Measurements from ENCODE around the gene PTGS1.
A peak's percentile ranks its signal among the peaks of the same experiment; 100 is the strongest.
"Not testable (repeated sequence)": the region's sequence is repeated elsewhere in the genome, so short reads cannot be mapped to it uniquely, and the experiment has no call there.

Gene PTGS1

DNA sequence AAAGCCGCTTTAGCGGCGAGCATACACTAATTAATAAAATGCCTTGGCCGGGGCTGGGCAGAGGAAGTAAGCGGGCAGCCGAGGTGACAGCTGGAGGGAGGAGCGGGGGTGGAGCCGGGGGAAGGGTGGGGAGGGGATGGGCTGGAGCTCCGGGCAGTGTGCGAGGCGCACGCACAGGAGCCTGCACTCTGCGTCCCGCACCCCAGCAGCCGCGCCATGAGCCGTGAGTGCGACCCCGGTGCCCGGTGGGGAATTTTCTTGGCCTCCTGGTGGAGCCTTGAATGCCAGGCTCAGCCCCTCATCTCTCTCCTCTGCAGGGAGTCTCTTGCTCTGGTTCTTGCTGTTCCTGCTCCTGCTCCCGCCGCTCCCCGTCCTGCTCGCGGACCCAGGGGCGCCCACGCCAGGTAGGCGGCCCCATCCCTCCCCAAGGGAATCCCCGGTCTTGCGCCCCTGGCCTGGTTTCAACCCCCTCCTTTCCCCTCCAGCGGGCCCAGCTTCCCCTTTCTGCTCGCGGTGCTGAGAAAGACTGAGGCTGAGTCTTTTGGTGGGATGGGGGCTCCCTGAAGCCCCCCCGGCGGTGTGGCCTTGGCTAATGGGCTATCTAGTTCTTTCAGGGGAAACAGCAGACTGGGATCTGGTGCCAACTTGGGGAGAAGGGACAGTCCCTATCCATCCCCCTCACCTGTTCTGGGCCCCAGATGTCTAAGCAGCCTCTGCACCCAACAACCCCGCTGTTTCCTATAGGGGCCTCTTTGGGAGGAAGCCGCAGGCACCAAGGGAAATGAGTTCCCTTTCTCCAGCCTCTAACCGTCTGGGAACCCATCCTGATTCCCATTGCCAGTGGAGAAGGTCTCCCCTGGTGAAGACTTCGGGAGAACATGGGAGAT, at the start of gene PTGS1:
Gene PTGS1 (plus strand): TSS at position 156 of the 887 bp plus-strand sequence. CDS start 61 bp downstream, at position 217.
- DNase-seq (ENCODE audit: low spot score), result peak; percentile 46

DNA sequence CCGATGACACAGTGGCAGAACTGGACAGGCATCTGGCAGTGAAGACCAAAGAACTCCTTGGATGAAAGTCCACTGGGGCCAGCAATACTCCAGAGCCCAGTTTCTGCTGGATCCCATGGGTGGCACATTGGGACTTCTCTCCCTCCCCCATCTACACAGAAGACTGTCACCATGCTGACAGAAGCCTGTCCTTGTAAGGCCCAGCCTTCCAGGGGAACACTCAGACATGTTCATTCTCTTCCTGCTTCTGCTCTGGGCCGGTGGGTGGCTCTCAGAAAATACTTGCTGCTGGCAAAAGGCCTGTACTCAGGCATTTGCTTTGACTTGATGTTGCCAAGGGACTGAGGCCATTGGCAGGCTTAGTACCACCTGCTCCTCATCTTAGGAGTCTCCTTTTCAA, 48.3 kb upstream of the PTGS1 start:
- DNase-seq (ENCODE audit: low spot score), result no peak

DNA sequence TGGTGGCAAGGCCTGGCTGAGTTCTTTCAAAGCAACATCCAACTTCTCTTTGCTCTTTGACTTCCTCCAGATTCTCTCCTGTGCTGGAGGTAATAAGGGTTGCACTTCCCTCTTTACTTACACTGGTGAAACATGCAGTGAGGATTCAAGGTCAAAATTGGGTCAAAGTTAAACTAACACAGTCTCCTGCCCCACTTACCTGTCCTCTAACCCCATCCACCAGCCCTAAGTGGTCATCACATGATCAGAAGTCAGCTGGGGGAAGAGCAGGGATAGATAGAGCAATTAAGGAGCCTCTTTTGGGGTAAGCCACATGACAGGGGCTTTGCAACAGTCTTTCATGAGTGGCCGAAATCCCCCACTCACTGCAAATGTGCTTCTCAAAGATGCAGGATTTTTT, 46.2 kb upstream of the PTGS1 start:
- DNase-seq (ENCODE audit: low spot score), result not testable (repeated sequence)

DNA sequence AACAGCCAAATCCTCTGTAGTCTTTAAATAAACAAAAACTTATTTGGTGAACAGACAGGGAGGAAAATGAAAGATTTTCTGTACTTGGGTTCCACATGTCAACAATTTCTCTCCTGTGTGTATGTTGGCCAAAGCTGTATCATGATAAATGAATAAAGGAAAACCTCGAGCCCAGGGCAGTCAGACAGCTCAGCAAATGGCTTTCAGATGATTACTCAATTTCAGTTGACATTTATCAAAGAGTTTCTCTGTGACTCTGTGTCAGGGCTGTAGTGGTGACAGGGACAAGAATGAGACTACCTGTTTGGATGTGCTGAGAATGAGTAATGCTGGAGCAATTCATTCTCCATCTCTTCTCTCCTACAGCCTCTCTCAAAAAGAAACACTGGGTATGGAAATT, 45.7 kb upstream of the PTGS1 start:
- no peak for DNase-seq (ENCODE audit: low spot score)

DNA sequence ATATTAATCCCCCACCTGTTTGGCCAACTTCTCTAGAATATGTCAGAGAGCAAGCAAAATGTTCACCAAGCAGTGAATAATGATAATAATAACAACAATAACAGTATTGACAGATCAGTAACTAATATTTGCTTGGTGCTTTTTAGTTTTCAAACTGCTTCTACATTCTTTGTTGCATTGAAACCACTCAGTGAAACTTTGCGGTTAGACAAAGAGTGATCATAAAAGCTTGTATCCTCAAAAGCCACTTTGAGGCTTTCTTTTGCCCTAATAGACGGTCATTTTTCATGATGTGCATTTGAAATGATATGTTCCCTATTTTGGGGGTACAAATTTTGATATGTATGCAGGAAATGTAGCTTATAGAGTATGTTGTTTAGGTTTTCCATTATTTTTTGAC, 43.6 kb upstream of the PTGS1 start:
- DNase-seq (ENCODE audit: low spot score), result no peak

DNA sequence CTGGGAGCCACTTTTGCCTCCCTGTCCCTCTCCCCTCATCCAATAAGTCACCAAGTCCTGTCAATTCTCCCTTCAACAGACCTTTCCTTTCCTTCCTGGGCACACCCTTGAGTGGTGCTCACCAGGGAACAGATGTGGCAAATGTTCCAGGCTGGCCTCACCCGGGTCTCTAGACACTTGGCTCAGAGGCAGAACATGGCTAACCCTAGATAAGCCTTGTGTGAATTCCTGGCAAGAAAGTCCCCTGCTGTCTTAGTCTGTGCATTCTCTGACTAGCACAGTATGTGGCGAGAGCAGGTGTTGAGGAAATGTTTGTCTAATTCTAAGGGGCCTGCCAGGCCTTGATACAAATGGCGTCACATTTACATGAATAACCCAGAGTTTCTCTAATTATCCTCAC, 41.2 kb upstream of the PTGS1 start:
- DNase-seq (ENCODE audit: low spot score), result no peak

DNA sequence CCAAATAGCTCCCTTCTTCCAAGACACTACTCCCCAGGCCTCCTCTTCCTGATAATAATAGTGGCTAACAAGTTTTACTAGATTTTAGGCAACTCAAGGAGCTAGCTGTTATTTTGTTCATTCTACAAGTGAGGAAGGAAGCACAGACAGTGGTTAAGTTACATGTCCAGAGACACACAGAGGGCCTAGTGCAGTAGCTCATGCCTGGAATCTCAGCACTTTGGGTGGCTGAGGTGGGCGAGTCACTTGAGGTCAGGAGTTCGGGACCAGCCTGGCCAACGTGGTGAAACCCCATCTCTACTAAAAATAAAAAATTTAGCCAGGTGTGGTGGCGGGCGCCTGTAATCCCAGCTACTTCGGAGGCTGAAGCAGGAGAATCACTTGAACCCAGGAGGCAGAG, 40.4 kb upstream of the PTGS1 start:
- DNase-seq (ENCODE audit: low spot score), result not testable (repeated sequence)

DNA sequence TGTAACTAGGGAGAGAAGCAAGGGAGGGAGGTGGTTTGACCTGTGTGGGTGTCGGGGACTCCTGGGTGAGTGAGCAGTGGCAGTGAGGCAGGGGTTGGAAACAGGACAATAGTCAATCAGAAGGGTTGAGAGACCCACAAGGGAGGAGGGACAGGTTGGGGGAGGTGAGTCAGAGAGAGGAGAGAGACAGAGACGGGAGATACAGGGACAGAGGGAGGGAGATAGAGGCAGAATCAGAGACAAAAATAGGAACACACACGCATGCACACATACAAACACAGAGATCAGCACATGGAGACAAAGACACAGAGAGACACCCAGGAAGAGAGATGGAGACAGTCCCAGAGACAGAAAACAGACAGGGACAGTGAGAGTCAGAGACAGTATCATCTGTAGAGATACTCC, 39.3 kb upstream of the PTGS1 start:
- DNase-seq (ENCODE audit: low spot score), result no peak

DNA sequence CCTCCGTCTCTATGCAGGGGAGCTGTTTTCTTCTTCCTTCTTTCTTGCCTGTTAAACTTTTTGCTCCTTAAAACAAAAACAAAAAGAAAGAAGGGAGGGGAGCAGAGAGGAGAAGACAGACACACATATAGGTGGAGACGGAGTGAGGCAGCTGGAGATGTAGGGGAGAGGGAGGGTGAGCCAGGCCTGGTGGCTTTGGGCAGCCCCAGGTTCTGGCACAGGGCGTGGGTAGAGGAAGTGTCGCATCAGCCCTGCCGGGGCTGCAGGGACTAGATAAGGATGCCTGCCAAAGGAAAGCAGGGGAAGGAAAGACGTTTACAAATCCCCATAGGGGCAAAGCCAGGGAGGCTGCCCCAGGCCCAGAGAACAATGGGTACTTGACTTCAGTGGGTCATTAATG, 38.7 kb upstream of the PTGS1 start:
- no peak for DNase-seq (ENCODE audit: low spot score)

DNA sequence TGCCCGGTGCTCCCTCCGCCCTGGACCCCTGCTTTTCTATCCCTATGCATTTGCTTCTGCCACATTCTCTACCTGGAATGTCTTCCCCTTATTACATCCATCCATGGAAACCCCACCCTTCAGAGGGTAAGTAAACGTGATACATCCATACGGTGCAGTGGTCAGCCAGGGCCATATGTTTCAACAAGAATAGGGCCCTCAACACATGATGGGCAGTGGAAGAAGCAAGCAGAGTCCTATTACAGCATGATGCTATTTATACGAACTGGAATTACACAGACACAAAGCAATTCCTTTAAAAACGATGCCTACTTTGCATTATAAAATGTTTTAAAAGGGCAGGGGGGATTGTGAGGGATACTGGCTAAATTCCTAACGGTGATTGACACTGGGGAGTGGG, 38.2 kb upstream of the PTGS1 start:
- no peak for DNase-seq (ENCODE audit: low spot score)

DNA sequence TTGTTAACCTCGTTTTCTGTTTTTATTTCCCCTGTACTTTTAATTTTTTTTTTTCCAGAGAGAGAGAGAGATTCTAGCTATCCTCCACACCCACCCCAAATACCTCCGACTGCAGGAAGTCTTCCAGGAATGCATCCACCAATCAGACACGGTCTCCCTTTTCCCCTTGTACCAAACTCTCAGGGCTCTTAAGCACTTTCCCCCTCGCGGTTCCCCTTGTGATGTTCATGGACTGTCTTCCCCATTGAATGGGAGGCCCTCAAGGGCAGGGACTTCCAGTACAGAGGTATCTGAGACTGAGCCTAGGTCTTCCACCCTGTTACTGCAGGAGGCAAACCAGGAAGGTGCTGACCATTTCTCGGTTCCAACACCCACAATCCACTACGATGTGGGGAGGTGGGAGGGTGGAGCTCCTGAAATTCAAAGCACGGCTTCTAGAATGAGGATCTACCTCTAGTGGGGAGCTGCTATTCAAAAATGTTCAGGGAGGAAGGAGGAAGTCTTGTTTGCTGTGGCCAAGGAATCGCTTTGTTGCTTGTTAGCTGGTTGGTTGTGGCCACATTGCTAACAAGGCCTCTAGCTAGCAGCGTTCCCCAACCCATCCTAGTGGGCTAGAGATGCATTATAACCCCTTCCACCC, 37.5 kb upstream of the PTGS1 start:
- no peak for DNase-seq (ENCODE audit: low spot score)

DNA sequence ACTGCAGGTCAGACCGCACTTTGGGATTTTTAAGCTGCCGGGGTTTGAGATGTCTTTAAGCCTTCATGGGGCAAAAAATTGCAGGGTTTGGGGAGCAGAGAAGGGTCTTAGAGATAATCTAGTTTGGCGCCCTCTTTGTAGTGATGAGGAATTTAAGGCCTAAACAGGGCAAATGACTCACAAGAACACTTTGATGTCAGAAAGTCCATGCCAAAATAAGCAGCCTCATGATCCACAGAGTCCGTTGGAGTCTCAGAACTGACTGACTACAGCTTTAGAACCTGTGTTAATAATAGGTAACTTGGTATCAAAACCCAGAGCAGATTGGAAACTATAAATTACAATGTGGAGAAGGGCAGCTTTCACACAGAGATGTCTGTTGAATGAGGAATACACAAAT, 35.9 kb upstream of the PTGS1 start:
- DNase-seq (ENCODE audit: low spot score), result no peak

DNA sequence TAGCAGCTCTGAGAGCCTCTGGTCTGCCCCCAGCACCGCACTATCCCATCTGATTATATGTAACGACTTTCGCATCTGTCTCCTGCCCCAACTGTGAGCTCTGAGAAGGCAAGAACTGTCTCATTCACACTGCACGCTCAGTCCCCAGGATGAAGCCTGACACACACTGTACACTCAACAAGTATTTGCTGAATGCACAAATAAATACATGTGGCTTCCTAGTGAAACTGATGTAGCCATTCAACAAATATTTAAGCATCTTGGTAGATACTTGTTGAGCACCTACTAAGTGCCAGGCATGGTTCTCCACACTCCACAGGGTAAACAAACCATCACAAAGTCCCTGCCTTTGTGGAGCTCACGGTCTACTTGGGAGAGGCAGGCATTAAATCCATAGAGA, 34.6 kb upstream of the PTGS1 start:
- no peak for DNase-seq (ENCODE audit: low spot score)

DNA sequence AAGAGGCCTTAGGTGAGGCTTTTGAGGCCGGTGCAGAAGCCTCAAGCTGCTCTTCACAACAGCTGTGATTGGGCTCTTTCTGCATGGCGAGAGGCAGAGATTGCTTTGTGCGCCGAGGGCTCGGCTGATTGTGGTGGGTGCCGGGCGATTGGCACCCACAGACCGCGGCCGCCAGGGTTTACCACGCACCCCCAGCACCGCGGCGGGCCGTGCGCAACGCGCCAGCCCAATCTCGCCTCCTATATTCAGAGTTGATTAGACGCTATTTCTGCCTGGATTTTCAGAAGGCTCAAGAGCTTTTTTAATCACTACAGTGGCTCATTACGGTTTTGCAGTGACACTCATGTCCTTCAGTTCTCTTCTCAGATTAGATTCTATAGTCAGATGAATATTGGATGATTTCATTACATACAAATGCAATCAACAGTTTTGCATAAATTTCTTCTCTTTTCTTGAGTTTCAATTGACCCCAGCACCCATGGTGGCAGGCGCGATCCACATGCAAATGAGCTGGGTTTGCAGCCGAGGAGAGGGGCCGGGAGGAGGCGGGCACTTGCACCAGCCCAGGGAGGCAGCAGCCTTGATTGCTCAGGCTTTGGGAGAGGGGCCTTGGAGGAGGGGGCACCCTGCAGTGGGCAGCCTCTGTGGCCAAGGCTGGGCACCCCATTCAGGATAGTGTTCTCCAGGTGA, 33.8 kb upstream of the PTGS1 start:
- no peak for DNase-seq (ENCODE audit: low spot score)

DNA sequence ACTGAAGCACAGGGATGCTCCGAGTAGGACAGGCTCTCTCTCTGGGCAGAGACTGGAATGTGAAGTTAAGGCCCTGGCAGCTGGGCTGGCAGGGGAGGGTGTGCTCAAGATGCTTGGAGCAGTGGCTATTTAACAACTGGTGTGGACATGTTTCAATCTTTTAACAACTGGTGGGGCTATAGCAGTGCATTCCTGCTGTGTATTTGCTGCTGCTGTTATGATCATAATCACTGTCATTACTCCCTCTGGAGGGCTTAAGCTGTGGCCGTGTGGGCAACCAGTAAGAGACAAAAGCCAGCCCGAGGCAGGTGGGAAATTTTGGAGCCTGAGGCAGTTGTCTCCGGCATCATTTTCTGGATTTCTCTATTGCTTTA, 33.3 kb upstream of the PTGS1 start:
- DNase-seq (ENCODE audit: low spot score), result no peak

DNA sequence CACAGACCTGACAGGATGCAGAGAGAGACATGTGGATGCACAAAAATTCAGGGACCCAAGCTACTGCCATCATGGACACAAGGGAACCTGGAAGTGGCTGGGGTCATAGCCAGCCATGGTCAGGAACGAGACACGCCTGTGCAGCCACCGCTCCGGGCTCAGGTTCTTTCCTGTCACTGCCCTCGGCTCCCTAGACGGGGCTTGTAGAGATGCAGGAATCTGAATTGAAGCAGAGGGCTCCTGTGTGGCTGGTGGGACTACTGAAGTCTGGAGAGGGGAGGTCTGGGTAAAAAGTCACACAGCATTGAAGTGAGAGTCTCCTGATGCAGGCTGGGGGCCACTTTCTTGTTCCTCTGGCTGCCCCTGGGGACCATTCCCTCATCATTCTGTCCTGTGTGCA, 32.3 kb upstream of the PTGS1 start:
- no peak for DNase-seq (ENCODE audit: low spot score)

DNA sequence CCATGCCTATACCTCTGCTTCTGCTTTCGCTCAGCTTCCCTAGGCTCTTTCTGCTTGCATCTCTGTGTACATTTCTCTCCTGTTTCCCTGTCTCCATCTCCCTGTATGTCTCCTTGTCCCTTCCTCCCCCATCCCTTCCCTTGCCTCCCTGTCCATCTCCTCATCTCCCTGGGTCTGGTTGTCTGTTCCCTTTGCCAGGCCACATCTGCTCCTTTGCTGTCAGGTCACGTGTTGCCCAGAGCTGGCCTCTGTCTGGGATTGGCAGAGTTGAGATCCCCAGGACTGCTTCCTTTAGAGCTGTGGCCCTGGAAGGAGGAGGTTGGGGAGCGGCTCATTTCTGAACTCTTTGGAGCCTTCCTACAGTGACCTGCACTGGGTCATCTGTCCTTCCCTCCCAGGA, 31.8 kb upstream of the PTGS1 start:
- no peak for DNase-seq (ENCODE audit: low spot score)

DNA sequence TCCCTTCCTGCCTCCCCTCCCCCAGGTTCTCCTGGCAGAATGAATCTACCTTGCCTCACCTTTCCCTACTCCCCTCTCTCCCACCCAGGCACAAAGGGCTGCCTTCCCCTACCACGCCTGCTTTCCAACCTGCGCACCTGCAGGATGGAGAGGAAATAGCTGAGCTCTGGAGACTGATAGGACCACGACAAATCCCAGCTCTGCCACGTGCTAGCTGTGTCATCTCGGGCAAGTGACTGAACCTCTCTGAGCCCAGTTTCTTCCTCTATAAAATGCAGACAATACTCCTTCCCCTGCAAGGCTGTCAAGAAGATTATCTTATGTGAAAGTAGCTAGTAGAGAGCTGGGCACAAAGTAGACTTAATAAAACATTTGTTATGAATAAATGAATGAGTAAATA, 31.2 kb upstream of the PTGS1 start:
- DNase-seq (ENCODE audit: low spot score), result no peak

DNA sequence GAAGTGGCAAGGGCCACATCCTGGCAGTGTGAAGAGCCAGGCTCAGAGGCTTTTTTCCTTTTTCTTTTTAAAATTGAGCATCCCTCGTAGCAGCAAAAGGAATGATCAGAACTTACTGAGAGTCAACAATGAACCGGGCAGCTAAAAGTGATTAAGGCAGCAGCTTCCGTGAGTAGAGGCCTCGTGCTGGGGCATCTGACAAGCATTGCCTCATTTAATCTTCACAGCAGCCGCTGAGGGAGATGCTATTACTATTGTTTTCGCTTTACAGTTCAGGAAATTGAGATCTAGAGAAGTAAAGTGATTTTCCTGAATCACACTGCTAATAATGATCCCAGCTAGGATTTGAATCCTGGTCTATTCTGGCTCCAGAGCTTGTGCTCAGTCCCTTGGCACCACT, 30.7 kb upstream of the PTGS1 start:
- no peak for DNase-seq (ENCODE audit: low spot score)

DNA sequence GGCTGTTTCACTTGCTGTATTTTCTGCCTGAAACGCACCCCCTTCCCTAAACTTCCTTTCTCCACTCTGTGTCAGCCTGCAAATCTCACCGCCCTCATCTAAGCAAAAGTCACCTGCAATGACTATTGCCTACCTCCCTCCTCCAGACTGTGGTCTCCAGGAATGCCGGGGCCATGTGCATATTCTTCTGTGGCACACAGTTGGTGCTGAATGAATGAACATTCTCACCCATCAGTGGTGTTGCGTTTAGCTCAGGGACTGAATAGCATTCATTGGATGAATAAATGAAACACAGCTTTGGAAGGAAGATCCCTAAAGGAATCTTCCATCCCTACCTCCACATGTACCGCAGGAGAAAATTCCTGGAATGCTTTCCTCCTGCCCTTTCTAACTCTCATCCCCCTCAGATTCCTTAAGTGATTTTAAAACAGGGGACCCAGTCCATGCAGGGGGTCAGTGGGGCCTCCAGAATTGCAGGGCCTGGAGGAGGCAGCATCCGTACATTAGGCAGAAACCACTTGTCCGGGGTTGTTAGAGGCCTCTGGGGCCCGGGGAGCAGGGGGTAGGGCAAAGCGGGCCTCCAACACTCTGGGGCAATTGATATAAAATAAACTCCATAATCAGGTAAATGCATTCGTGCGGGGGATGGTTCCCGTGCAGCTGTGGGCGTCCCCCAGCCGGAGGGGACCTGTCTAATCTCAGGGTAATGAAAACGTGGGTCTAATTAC, 28.3 kb upstream of the PTGS1 start:
- DNase-seq (ENCODE audit: low spot score), result no peak

DNA sequence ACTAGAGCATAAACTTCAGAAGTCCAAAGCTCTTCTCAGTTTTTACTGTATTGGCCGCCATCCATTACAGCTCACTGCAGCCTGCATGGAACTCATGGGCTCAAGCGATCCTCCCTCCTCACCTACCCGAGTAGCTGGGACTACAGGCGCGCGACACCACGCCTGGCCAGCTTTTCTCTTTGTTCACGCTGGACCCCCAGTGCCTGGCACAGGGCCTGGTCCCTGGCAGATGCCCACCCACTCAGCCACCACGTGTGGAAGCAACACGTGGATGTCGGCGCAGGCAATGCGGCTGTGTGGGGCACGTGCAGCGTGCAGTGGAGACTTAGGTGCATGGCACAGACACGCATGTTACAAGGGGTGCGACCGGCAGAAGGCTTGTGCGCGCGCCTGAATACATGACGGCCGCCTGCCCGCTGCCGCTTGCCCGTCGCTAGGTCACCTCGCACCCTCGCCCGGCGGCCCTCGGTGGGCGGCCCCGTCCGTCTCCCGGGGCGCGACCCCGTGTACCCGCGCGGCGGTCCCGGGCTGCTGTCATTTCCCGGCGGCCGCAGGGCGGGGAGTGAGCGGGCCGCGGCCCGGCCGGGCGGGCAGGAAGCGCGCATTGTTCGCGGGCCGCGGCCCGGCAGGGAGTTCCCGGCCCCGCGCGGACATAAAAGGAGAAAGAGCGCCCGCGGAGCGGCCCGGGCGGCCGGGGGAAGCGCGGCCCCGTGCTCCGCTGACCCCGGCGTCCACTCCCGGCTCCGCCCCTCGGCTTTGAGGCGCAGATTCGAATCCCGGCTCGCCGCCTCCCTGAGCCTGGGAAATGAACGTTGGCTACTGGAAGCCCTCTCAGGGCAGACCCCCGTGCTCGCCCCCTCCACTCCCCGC, 24.1 kb upstream of the PTGS1 start:
- DNase-seq (ENCODE audit: low spot score), result no peak
